Smooth muscle cell (in vitro differentiated cells): ENCODE measurements around the gene RCOR3. TPM values are rescaled to one million over a fixed set of nuclear protein-coding genes. Genes with fewer than 3 reads are reported as not detected.

Source experiments
- DNase-seq: peaks from one replicate; lab custom pipeline; 2025; ENCODE audit not compliant: unreplicated experiment; lab: John Stamatoyannopoulos, UW
- H2AFZ ChIP-seq: fragments of 200-600 bp; sonication (generic); 2 replicates; pipeline ENCODE4 v1.6.0; 2016; ENCODE audit warnings: antibody characterized with exemption, low read depth, mild to moderate bottlenecking
- H3F3A ChIP-seq: fragments of 200-600 bp; sonication (generic); 2 replicates; pipeline ENCODE4 v1.6.0; 2017; ENCODE audit warnings: antibody characterized with exemption, low read depth
- H3K27ac ChIP-seq: fragments of 200-600 bp; sonication (generic); 2 replicates; pipeline ENCODE4 v1.5.1; 2016; ENCODE audit warnings: low read depth, mild to moderate bottlenecking
- H3K27me3 ChIP-seq: fragments of 200-600 bp; sonication (generic); 2 replicates; pipeline ENCODE4 v1.6.1; 2016; ENCODE audit warnings: low read depth, mild to moderate bottlenecking
- H3K36me3 ChIP-seq: fragments of 200-600 bp; sonication (generic); 2 replicates; pipeline ENCODE4 v1.5.1; 2016; ENCODE audit warnings: low read depth
- H3K4me1 ChIP-seq: fragments of 200-600 bp; sonication (generic); 2 replicates; pipeline ENCODE4 v1.5.1; 2016; ENCODE audit warnings: low read depth
- H3K4me2 ChIP-seq: fragments of 200-600 bp; sonication (generic); 2 replicates; pipeline ENCODE4 v1.6.0; 2016; ENCODE audit warnings: mild to moderate bottlenecking
- H3K4me3 ChIP-seq: fragments of 200-600 bp; sonication (generic); 2 replicates; pipeline ENCODE4 v1.5.1; 2016; ENCODE audit warnings: mild to moderate bottlenecking
- H3K79me2 ChIP-seq: fragments of 200-600 bp; sonication (generic); 2 replicates; pipeline ENCODE4 v1.6.0; 2016; ENCODE audit warnings: low read depth, mild to moderate bottlenecking
- H3K9ac ChIP-seq: fragments of 200-600 bp; sonication (generic); 2 replicates; pipeline ENCODE4 v1.6.0; 2016; ENCODE audit warnings: low read depth
- H3K9me3 ChIP-seq: fragments of 200-600 bp; sonication (generic); replicated peaks from 2 replicates; pipeline ENCODE4 v1.5.1; 2016; ENCODE audit warnings: low read depth
- H4K20me1 ChIP-seq: fragments of 200-600 bp; sonication (generic); 2 replicates; pipeline ENCODE4 v1.6.0; 2016; ENCODE audit warnings: low read depth
- CTCF ChIP-seq: fragments of 200-600 bp; sonication (generic); IDR thresholded peaks from 2 replicates; pipeline ENCODE4 v1.5.1; 2017; ENCODE audit warnings: borderline replicate concordance, mild to moderate bottlenecking, antibody characterized with exemption; ENCODE audit not compliant: insufficient read depth, poor library complexity, severe bottlenecking
- WGBS: methylation state at CpG from one replicate; pipeline ENCODE4 v1.1.7; 2016; ENCODE audit warnings: low lambda C conversion rate; 5-methylcytosine and 5-hydroxymethylcytosine counted together
- polyA plus RNA-seq: library from polyadenylated mRNA; unstranded; fragments of >200 nt; fragmentation: Nextera tagmentation; extraction: Ambion mirVana; gene quantifications from 2 replicates; pipeline ENCODE4 v1.2.1, GENCODE V29; 2016
- total RNA-seq: library from RNA; depleted of rRNA; stranded (reverse); fragments of >200 nt; gene quantifications from 2 replicates; pipeline ENCODE4 v1.2.3, GENCODE V29; 2014

Gene RCOR3
- total and polyA plus RNA-seq, 2 experiments from 2014 or later: 22.5 to 27.7 TPM

DNA sequence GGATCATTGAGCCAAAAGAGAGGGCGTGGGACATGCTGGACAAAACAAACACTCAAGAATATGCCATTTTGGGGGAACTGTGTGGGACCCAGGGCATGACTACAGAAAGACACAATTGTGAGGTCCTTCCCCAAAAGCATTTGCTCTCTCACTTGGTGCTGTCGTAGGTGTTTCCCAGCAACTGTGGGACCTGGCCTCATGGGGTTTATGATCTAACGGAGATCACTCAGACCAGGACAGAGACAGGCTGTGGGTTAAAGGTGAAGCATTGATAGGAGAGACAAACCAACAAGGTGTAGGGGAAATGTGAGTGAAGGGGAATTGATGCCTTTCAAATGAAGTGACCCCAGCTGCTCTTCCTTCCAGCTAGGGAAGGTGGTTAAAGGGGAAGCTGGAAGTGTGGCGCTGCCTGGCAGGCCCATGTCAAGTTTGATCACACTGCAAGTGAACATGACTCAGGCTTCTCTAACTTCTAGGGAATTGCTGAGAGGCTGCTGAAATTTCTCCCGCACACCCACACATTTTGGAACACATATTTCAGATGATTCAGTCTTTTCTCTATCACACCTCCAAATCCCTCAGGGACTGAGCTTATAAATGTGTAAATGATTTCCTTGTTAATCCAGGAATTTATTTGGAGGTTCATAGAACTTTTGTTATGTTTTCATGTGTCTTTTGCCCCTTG, 97.7 kb downstream of the RCOR3 start:
- no peak for DNase-seq
- no peak overlapping the region for H3K4me2 ChIP-seq

DNA sequence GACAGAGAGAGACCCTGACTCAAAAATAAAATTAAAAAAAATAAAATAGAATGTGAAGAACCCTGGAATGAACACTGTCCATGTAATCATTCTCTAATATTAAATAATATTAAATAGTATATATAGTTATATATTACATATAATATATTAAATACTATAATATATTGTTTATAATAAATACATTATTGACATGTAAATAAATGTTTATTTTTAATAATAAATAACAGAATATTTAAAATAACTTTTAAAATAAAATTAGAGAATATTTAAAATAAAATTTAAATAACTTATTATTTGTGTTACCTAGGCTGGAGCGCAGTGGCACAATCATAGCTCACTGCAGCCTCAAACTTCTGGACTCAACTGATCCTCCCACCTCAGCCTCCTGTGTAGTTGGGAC, 99.5 kb downstream of the RCOR3 start:
- peaks cover 21% of the 10 kb centered on the region for H4K20me1 ChIP-seq
- H3K9ac ChIP-seq: no peak overlapping the region
- no peaks in the 10 kb centered on the region for H3F3A ChIP-seq
- no peak for TF ChIP-seq CTCF
- H3K4me2 ChIP-seq: no peak overlapping the region
- H3K27me3 ChIP-seq: no peaks in the 10 kb centered on the region
- no peak overlapping the region for H3K4me3 ChIP-seq
- no peak overlapping the region for H3K27ac ChIP-seq
- peaks cover 4% of the 10 kb centered on the region for H3K36me3 ChIP-seq
- H2AFZ ChIP-seq: no peak overlapping the region
- H3K4me1 ChIP-seq: no peaks in the 10 kb centered on the region
- WGBS: 100% methylated on average over 1 of the region's 1 CpG
- no peak for DNase-seq
- H3K9me3 ChIP-seq: no peaks in the 10 kb centered on the region
- H3K79me2 ChIP-seq: peaks cover 6% of the 10 kb centered on the region

More for the DNA sequence above, 97.7 kb downstream of the RCOR3 start:
- no peaks in the 10 kb centered on the region for H3K9me3 ChIP-seq
- H3K4me1 ChIP-seq: no peaks in the 10 kb centered on the region
- H2AFZ ChIP-seq: no peak overlapping the region
- no peaks in the 10 kb centered on the region for H3F3A ChIP-seq
- TF ChIP-seq CTCF: no peak
- no peak overlapping the region for H3K27ac ChIP-seq
- no peak overlapping the region for H3K9ac ChIP-seq
- peaks cover 22% of the 10 kb centered on the region for H3K79me2 ChIP-seq
- peaks cover 34% of the 10 kb centered on the region for H4K20me1 ChIP-seq
- no peak overlapping the region for H3K4me3 ChIP-seq
- H3K27me3 ChIP-seq: no peaks in the 10 kb centered on the region
- WGBS: 58% methylated on average over 5 of the region's 5 CpGs
- peaks cover 4% of the 10 kb centered on the region for H3K36me3 ChIP-seq

DNA sequence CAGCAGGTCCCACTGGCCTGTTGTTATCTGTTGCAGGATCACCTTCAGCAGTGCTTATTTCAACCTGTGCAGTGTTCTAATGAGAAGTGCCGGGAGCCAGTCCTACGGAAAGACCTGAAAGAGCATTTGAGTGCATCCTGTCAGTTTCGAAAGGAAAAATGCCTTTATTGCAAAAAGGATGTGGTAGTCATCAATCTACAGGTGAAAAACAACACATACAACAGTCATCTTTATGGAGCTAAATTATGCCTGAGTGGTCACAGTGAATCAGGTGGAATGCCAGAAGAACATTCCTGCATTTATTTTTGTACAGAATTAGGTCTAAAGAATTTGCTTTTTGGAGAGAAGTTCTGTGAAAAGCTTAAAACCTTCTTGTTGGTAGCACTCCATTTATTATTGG, 100.7 kb downstream of the RCOR3 start:
- no peak for TF ChIP-seq CTCF
- no peak overlapping the region for H3K9ac ChIP-seq
- H3F3A ChIP-seq: no peaks in the 10 kb centered on the region
- H3K4me1 ChIP-seq: no peaks in the 10 kb centered on the region
- H4K20me1 ChIP-seq: peaks cover 20% of the 10 kb centered on the region
- H2AFZ ChIP-seq: no peak overlapping the region
- H3K4me2 ChIP-seq: no peak overlapping the region
- no peak overlapping the region for H3K27ac ChIP-seq
- H3K36me3 ChIP-seq: peaks cover 4% of the 10 kb centered on the region
- whole genome bisulfite sequencing: 76% methylated on average over 3 of the region's 3 CpGs
- H3K27me3 ChIP-seq: no peaks in the 10 kb centered on the region
- H3K79me2 ChIP-seq: peaks cover under 1% of the 10 kb centered on the region
- H3K4me3 ChIP-seq: no peak overlapping the region
- no peak for DNase-seq
- H3K9me3 ChIP-seq: no peaks in the 10 kb centered on the region

- Histone ChIP-seq H3K27me3 (no peaks in the 10 kb centered on the region), H3F3A (no peaks in the 10 kb centered on the region), H3K79me2 (no peaks in the 10 kb centered on the region), H3K9me3 (no peaks in the 10 kb centered on the region), H3K4me1 (no peaks in the 10 kb centered on the region), H3K27ac (no peak overlapping the region), H2AFZ (no peak overlapping the region), H4K20me1 (peaks cover 14% of the 10 kb centered on the region), H3K4me2 (no peak overlapping the region), H3K36me3 (peaks cover 4% of the 10 kb centered on the region), H3K4me3 (no peak overlapping the region), H3K9ac (no peak overlapping the region)
- WGBS: 86% methylated on average over 1 of the region's 1 CpG
- no peak for DNase-seq
- TF ChIP-seq CTCF: no peak
These were observed 102.0 kb downstream of the RCOR3 start for GRCh38 chr1:211361202-211361601.
